K562 (cell line): ENCODE measurements around the gene GSTO2. TPM values are rescaled to one million over a fixed set of nuclear protein-coding genes. Genes with fewer than 3 reads are reported as not detected.

Source experiments
- ATAC-seq: fragments of 200-7000 bp; cut with Tn5 transposase; 3 replicates; pipeline ENCODE4 v1.9.1; 2020; ENCODE audit warnings: moderate library complexity
- BruUV-seq: library from RNA; stranded (reverse); fragments of 400-500 nt; replicated peaks from 2 replicates; lab custom pipeline; 2021; lab: Mats Ljungman, UMichigan
- CTCF ChIA-PET: fragments of 300-600 bp; formaldehyde crosslinking; extraction: SDS; loops from one replicate; lab custom pipeline; 2021; ENCODE audit warnings: low intra/inter-chr PET ratio; lab: Yijun Ruan, JAX
- POLR2A ChIA-PET: fragments of 300-600, 350-650 bp; sonication (Branson Sonifier 250); formaldehyde crosslinking; extraction: SDS; loops from one replicate; lab custom pipeline; 2021; ENCODE audit warnings: antibody characterized with exemption, inconsistent platforms; lab: Yijun Ruan, JAX
- DNase-seq, 4 experiments: peaks; one replicate each; pipeline versions ENCODE4 v3.0.0 to v3.0.0-alpha.2; 2011 to 2018; ENCODE audit warnings: low spot score in 3 of 4, mixed read lengths in 3 of 4; ENCODE audit errors: extremely low read depth in 1 of 4
- FAIRE-seq: peaks from 2 replicates; lab custom pipeline; 2011; peaks lifted over from hg19 to GRCh38; lab: Jason Lieb, UNC
- H2AFZ ChIP-seq: 2 replicates; pipeline ENCODE4 v1.6.0; 2011; ENCODE audit warnings: low read depth, low read length, control low read depth, inconsistent platforms
- H3K27ac ChIP-seq: fragments of 200-600 bp; 3 replicates; pipeline ENCODE4 v1.8.0; 2011; ENCODE audit warnings: low read depth, mild to moderate bottlenecking, control low read depth, inconsistent platforms, low read length, moderate library complexity, mixed read lengths; ENCODE audit errors: extremely low read depth
- H3K27me3 ChIP-seq, 2 experiments: fragments of 300-600 bp in 1 of 2; 2 replicates in 1 of 2; 3 replicates in 1 of 2; pipeline versions ENCODE4 v1.6.0 to v1.8.0; 2011; ENCODE audit warnings: inconsistent platforms in 2 of 2, low read length in 2 of 2, mild to moderate bottlenecking in 1 of 2, mixed read lengths in 1 of 2, moderate library complexity in 1 of 2; ENCODE audit not compliant: control insufficient read depth in 2 of 2, insufficient read depth in 2 of 2
- H3K36me3 ChIP-seq: fragments of 300-600 bp; 3 replicates; pipeline ENCODE4 v1.8.0; 2011; ENCODE audit warnings: mild to moderate bottlenecking, low read length, inconsistent platforms; ENCODE audit not compliant: control insufficient read depth, insufficient read depth
- H3K4me1 ChIP-seq, 2 experiments: fragments of 200-600 bp in 1 of 2; replicated peaks in 1 of 2; 2 replicates in 1 of 2; 3 replicates in 1 of 2; pipeline versions ENCODE4 v1.5.1 to v1.8.0; 2011; ENCODE audit warnings: inconsistent platforms in 2 of 2, low read length in 2 of 2, mild to moderate bottlenecking in 1 of 2, mixed read lengths in 1 of 2, moderate library complexity in 1 of 2; ENCODE audit not compliant: control insufficient read depth in 2 of 2, insufficient read depth in 2 of 2
- H3K4me2 ChIP-seq: 2 replicates; pipeline ENCODE4 v1.6.1; 2011; ENCODE audit warnings: low read length, control low read depth, inconsistent platforms, mixed read lengths; ENCODE audit not compliant: insufficient read depth
- H3K4me3 ChIP-seq: fragments of 200-600 bp; sonication (generic), shearing (Covaris generic); 2 replicates; pipeline ENCODE4 v1.5.1; 2016; ENCODE audit warnings: control low read depth, inconsistent platforms
- H3K79me2 ChIP-seq: fragments of 200-600 bp; 3 replicates; pipeline ENCODE4 v1.8.0; 2011; ENCODE audit warnings: low read length, inconsistent platforms; ENCODE audit not compliant: control insufficient read depth, insufficient read depth
- H3K9ac ChIP-seq, 2 experiments: 2 replicates each; pipeline versions ENCODE4 v1.6.0 to v1.6.1; 2011; ENCODE audit warnings: low read depth in 2 of 2, low read length in 2 of 2, control low read depth in 1 of 2, inconsistent platforms in 1 of 2, mild to moderate bottlenecking in 1 of 2, mixed read lengths in 1 of 2; ENCODE audit not compliant: insufficient read depth in 1 of 2
- H3K9me1 ChIP-seq: one replicate; pipeline ENCODE4 v1.6.0; 2011; ENCODE audit warnings: inconsistent platforms, mild to moderate bottlenecking, low read length, moderate library complexity; ENCODE audit not compliant: control insufficient read depth, insufficient read depth
- H3K9me3 ChIP-seq: replicated peaks from 2 replicates; pipeline ENCODE4 v1.5.1; 2011; ENCODE audit warnings: low read depth, low read length, inconsistent platforms; ENCODE audit not compliant: control insufficient read depth, insufficient read depth
- H4K20me1 ChIP-seq: replicated peaks from 2 replicates; pipeline ENCODE4 v1.6.1; 2011; ENCODE audit warnings: low read length, inconsistent platforms, mixed read lengths; ENCODE audit not compliant: control insufficient read depth, insufficient read depth
- CC2D1A ChIP-seq: fragments of 450-650 bp; IDR thresholded peaks from 2 replicates; pipeline ENCODE4 v1.6.1; 2017; ENCODE audit warnings: mild to moderate bottlenecking
- DDX20 ChIP-seq: fragments of 450-650 bp; IDR thresholded peaks from 2 replicates; pipeline ENCODE4 v1.6.1; 2016; ENCODE audit warnings: missing genetic modification characterization, low read depth, mild to moderate bottlenecking, missing compliant biosample characterization, moderate library complexity
- FIP1L1 ChIP-seq: fragments of 200-400 bp; formaldehyde crosslinking; IDR thresholded peaks from 2 replicates; pipeline ENCODE4 v1.6.1; 2018; ENCODE audit warnings: mild to moderate bottlenecking, low read depth, low read length; ENCODE audit not compliant: poor library complexity, severe bottlenecking
- HCFC1 ChIP-seq: IDR thresholded peaks from 2 replicates; pipeline ENCODE4 v1.6.1; 2012; ENCODE audit warnings: low read depth, low read length, improper control_type of control experiment
- NEUROD1 ChIP-seq: fragments of 150-350 bp; IDR thresholded peaks from 2 replicates; pipeline ENCODE4 v1.6.1; 2014; ENCODE audit warnings: borderline replicate concordance, low read length, low read depth; ENCODE audit not compliant: partially characterized antibody
- PCBP1 ChIP-seq: fragments of 200-400 bp; formaldehyde crosslinking; IDR thresholded peaks from 2 replicates; pipeline ENCODE4 v1.6.1; 2018; ENCODE audit warnings: mild to moderate bottlenecking, low read depth, low read length; ENCODE audit not compliant: poor library complexity, severe bottlenecking
- RFX7 ChIP-seq: fragments of 250-450 bp; sonication (Bioruptor Pico); IDR thresholded peaks from 2 replicates; pipeline ENCODE4 v1.5.1; 2021; ENCODE audit warnings: mild to moderate bottlenecking
- SRSF3 ChIP-seq: fragments of 200-400 bp; formaldehyde crosslinking; IDR thresholded peaks from 2 replicates; pipeline ENCODE4 v1.6.1; 2016; ENCODE audit warnings: mild to moderate bottlenecking, low read length, moderate library complexity; ENCODE audit not compliant: insufficient read depth
- ZBTB1 ChIP-seq: sonication (generic); formaldehyde crosslinking; IDR thresholded peaks from 2 replicates; pipeline ENCODE4 v1.8.1; 2023; ENCODE audit warnings: missing genetic modification reagents, low read depth, mild to moderate bottlenecking, borderline replicate concordance
- ZNF146 ChIP-seq: IDR thresholded peaks from one replicate; pipeline ENCODE4 v1.6.1; 2018; ENCODE audit warnings: missing compliant biosample characterization; ENCODE audit not compliant: unreplicated experiment
- ZNF408 ChIP-seq: fragments of 250-450 bp; sonication (Bioruptor Pico); IDR thresholded peaks from 2 replicates; pipeline ENCODE4 v1.4.0; 2020; ENCODE audit warnings: low read depth, mild to moderate bottlenecking, moderate library complexity
- WGBS: fragments of 100-300 bp; shearing (Covaris generic); methylation state at CpG from one replicate; pipeline ENCODE4 v1.1.6; 2016; ENCODE audit warnings: low coverage, mixed read lengths; ENCODE audit not compliant: insufficient coverage; ENCODE audit errors: missing lambda C conversion rate; 5-methylcytosine and 5-hydroxymethylcytosine counted together
- in situ Hi-C: fragments of 300-500 bp; cut with MboI; formaldehyde crosslinking; loops from 4 replicates; pipeline ENCODE4 v1.15.0; 2018; ENCODE audit warnings: inconsistent platforms, mixed read lengths
- intact Hi-C: fragments of 100-400 bp; cut with micrococcal nuclease; formaldehyde crosslinking; loops from 2 replicates; pipeline ENCODE4 v1.14.2; 2022
- polyA plus RNA-seq, 8 experiments: library from polyadenylated mRNA; depleted of rRNA in 4 of 8; stranded (reverse) in 5 of 8; unstranded in 3 of 8; fragments of >200 nt; fragmentation: Nextera tagmentation in 2 of 8; fragmentation: Illumina TruSeq in 1 of 8; extraction: Ambion mirVana in 2 of 8; extraction: Trizol in 1 of 8; gene quantifications; 2 replicates each; pipeline versions ENCODE4 v1.2.1 to v1.2.3, GENCODE V29; 2011 to 2014; ENCODE audit warnings: inconsistent platforms in 1 of 8, missing spikeins in 1 of 8
- total RNA-seq, 7 experiments: library from RNA; depleted of rRNA in 6 of 7; stranded (reverse); fragments of >200 nt in 6 of 7; fragmentation: Illumina TruSeq in 2 of 7; extraction: Trizol in 2 of 7; gene quantifications; 2 replicates each; pipeline versions ENCODE4 v1.2.1 to v1.2.3, GENCODE V29; 2011 to 2021; ENCODE audit warnings: low replicate concordance in 1 of 7
- TF ChIP-seq, protein P1 (sequence below): fragments of 250-450 bp; sonication (Bioruptor Pico); IDR thresholded peaks from 2 replicates; pipeline ENCODE4 v1.8.0; 2022; ENCODE audit warnings: moderate library complexity, mild to moderate bottlenecking, inconsistent platforms
- TF ChIP-seq, protein P2 (sequence below), 2 experiments: fragments of 450-650 bp in 1 of 2; sonication (generic) in 1 of 2; formaldehyde crosslinking in 1 of 2; IDR thresholded peaks in 1 of 2; conservative IDR thresholded peaks in 1 of 2; 2 replicates each; pipeline versions ENCODE4 v1.6.1 to v1.8.1; 2016 to 2023; ENCODE audit warnings: mild to moderate bottlenecking in 2 of 2, moderate library complexity in 2 of 2, inconsistent platforms in 1 of 2, missing genetic modification reagents in 1 of 2
- TF ChIP-seq, protein P3 (sequence below): fragments of 250-450 bp; sonication (Bioruptor Pico); IDR thresholded peaks from 2 replicates; pipeline ENCODE4 v1.8.0; 2021; ENCODE audit warnings: moderate library complexity, mild to moderate bottlenecking, inconsistent platforms
- TF ChIP-seq, protein P4 (sequence below): fragments of 250-450 bp; sonication (Bioruptor Pico); IDR thresholded peaks from 2 replicates; pipeline ENCODE4 v1.4.0; 2020; ENCODE audit warnings: mild to moderate bottlenecking

GSTO2 gene
- total and polyA plus RNA-seq, 9 of the 15 experiments (the other 6 are each of a cell fraction or from before 2014, with no cell fraction given) = 0.18 to 1.8 (median 0.90) TPM

DNA sequence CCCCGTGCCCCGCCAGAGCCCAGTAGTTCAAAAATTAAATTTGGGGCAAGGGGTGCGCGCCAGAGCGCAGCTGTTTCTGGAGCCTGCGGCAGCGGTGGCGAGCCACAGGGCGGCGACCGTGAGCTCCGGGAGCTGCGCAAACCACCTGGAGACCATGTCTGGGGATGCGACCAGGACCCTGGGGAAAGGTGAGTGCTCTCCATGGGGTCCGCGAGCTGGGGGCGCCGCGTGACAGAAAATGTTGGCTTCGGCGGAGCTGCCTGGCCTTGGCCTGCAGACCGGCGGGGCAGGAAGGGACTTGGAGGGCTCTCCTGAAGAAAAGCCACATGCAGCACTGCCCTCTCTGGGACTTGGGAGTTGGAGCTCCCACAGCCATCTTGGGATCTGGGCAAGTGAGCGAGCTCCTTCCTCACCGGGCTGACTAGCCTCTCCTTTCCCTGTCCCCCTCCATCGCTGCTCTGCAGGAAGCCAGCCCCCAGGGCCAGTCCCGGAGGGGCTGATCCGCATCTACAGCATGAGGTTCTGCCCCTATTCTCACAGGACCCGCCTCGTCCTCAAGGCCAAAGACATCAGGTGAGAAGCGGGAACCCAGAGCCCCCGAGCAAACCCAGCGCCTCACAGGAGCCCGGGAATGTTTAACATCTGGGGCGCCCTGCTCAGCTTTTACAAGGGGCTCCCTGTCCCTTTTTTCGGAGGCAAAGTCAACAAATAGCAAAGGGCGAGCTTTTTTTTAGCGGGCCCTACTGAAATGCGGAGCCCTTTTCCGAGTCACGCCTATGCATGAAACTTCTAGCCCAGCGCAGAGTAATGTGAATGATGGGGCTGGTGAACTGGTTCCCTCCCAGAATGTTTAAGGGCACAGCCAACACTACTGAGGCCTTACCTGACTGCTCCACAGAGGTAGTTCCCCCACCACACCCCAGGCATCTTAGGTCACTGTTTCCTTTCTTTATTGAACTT is 6.1 kb downstream of the GSTO2 start:
- intact Hi-C loops (no loop called here), in situ Hi-C loops (no loop called here)
- Histone ChIP-seq H3K9me1 (no peaks in the 10 kb centered on the region), H3K4me2 (peak overlapping the region; percentile 48), H3K4me3 (no peak overlapping the region), H3K79me2 (no peaks in the 10 kb centered on the region), H3K9me3 (no peaks in the 10 kb centered on the region), H3K36me3 (no peaks in the 10 kb centered on the region), H3K27ac (no peak overlapping the region), H2AFZ (peak overlapping the region; percentile 82), H3K9ac (peak overlapping the region; percentile 48 to 80; a peak in 3 of 4 replicates), H3K27me3 (no peaks in the 10 kb centered on the region), H3K4me1 (peaks cover 7 to 8% of the 10 kb centered on the region in 2 experiments), H4K20me1 (no peaks in the 10 kb centered on the region)
- BruUV-seq = no TSS peak
- CTCF ChIA-PET = interaction anchor here (1.0 to 1.1 kb wide), 2 partner anchors 74 to 76 kb away, joined by 3 read pairs; no protein-coding TSS in a partner anchor
- POLR2A ChIA-PET = interaction anchor here (0.6 to 1.8 kb wide), 7 partner anchors 8 to 199 kb away, joined by 3 to 12 read pairs (median 4); partner anchors contain the start of gene CFAP58
- WGBS = 29% methylated on average over 24 of the region's 42 CpGs
- peak; percentile 60 to 68 (median 62) for DNase-seq
- ATAC-seq = peak; percentile 96
- peak; percentile 73 for FAIRE-seq
- TF ChIP-seq, protein P1, sequence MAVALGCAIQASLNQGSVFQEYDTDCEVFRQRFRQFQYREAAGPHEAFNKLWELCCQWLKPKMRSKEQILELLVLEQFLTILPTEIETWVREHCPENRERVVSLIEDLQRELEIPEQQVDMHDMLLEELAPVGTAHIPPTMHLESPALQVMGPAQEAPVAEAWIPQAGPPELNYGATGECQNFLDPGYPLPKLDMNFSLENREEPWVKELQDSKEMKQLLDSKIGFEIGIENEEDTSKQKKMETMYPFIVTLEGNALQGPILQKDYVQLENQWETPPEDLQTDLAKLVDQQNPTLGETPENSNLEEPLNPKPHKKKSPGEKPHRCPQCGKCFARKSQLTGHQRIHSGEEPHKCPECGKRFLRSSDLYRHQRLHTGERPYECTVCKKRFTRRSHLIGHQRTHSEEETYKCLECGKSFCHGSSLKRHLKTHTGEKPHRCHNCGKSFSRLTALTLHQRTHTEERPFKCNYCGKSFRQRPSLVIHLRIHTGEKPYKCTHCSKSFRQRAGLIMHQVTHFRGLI (CRISPR knock-in tag) = no peak
- TF ChIP-seq SRSF3 (no peak), RFX7 (no peak), PCBP1 (peak; percentile 49), FIP1L1 (no peak), DDX20 (no peak), CC2D1A (peak; percentile 77; the same call in 1 of the 2 replicates), ZNF408 (CRISPR knock-in tag) (no peak), ZNF146 (CRISPR knock-in tag) (no peak), NEUROD1 (no peak), ZBTB1 (CRISPR knock-in tag) (no peak), HCFC1 (no peak)
- TF ChIP-seq, protein P2, sequence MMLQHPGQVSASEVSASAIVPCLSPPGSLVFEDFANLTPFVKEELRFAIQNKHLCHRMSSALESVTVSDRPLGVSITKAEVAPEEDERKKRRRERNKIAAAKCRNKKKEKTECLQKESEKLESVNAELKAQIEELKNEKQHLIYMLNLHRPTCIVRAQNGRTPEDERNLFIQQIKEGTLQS (IDR thresholded peaks at IDR 0.05) = no peak
- TF ChIP-seq, protein P2 (CRISPR knock-in tag; conservative IDR thresholded peaks at IDR 0.05) = no peak
- TF ChIP-seq, protein P3, sequence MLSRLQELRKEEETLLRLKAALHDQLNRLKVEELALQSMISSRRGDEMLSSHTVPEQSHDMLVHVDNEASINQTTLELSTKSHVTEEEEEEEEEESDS = no peak
- TF ChIP-seq, protein P4, sequence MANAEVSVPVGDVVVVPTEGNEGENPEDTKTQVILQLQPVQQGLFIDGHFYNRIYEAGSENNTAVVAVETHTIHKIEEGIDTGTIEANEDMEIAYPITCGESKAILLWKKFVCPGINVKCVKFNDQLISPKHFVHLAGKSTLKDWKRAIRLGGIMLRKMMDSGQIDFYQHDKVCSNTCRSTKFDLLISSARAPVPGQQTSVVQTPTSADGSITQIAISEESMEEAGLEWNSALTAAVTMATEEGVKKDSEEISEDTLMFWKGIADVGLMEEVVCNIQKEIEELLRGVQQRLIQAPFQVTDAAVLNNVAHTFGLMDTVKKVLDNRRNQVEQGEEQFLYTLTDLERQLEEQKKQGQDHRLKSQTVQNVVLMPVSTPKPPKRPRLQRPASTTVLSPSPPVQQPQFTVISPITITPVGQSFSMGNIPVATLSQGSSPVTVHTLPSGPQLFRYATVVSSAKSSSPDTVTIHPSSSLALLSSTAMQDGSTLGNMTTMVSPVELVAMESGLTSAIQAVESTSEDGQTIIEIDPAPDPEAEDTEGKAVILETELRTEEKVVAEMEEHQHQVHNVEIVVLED (CRISPR knock-in tag) = no peak
